Activated T-helper 9 cell treated with anti-CD3 and anti-CD28 coated beads, Interleukin-2, amount 50 U/mL, for 16 hours (primary cell): ENCODE results near the gene CBLIF.
"Not testable (repeated sequence)": the region's sequence is repeated elsewhere in the genome, so short reads cannot be mapped to it uniquely, and the experiment has no call there.

Source experiments
- DNase-seq: peaks from one replicate; pipeline ENCODE4 v3.0.0-alpha.2; 2020; ENCODE audit warnings: low read depth

The CBLIF gene

DNA sequence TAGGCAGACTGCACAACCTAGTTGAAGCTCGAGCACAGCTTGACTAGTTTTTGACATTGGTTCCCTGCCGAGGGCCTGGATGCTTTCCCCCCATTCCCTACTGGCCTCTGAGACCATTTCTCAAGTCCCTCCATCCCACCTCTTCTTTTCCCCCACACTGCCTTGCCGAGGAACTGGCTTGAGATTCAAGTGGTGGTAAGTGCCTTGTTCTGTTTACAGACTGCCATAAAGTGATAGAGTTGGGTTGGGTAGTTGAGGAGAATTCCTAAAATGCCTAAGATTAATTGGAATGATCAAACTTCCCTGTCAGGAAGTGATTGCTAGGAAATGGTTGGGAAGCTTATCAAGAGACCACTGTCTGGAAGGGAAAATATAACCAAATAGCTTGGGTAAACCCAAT, 50.9 kb downstream of the CBLIF start:
- DNase-seq = no peak

DNA sequence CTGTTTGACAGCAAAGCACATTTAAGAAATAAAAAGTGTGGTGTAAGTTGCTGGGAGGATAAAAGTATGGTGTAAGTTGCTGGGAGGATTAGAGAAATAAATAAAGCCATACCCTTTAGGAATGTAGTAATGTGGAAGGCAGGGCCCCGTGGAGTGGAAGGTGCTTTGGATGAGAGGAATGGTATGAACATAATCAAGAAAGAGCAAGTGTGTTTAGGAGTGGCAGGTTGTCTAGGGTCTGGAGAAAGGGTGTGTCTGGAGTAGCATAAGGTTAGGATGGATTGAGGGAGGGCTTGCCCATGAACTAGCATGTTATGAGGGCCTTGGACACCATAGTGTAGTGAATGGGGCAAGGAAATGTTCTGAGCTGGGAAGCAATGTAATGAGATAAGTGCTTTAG, 52.8 kb downstream of the CBLIF start:
- DNase-seq = no peak

DNA sequence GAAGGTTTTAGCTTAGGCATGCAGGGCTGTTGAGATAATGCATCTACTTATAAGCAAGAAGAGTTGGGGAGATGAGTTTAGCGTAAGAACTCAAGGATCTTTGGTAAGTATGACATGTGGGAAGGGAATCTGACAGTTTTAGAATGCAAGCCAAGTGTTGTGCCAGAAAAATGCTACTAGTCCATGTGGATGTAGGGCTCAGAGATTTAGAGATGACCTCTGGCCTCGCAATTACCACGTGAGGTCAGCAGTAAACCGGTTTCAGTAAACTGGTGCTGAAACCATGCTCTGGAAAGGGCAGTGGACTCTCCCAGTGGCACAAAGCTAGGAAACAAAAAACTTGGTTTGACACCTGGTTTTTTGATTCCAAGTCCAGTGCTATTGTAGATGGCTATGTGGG, 53.7 kb downstream of the CBLIF start:
- DNase-seq = no peak

DNA sequence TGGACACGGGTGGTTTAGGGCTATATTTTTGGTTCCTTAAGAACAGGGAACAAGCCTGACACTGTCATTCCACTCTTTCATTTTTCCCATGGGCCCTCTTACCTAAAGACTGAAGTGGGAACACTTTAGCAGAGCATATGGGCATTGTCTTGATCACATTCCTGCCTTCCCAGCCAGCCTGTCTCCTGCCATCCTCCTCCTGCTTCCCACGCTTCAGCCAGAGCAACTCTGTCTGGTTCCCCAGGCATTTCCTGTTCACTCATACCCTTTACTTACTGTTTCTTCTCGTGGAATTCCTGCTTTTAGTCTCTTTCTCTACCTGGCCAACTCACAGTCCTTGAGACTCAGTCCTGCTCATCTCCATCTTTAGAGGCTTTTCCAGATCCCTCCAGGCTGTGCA, 57.5 kb downstream of the CBLIF start:
- no peak for DNase-seq

GRCh38 chr11:59787255-59787588, 58.1 kb downstream of the CBLIF start:
- no peak for DNase-seq

GRCh38 chr11:59785818-59786217, 59.5 kb downstream of the CBLIF start:
- no peak for DNase-seq

DNA sequence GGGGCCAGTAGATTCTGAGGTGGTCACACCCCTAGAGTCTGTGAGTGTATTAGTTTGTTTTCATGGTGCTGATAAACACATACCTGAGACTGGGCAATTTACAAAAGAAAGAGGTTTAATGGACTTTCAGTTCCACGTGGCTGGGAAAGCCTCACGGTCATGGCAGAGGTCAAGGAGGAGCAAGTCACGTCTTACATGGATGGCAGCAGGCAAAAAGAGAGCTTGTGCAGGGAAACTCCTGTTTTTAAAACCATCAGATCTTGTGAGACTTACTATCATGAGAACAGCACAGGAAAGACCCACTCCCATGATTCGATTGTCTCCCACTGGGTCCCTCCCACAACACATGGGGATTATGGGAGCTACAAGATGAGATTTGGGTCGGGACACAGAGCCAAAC, 60.9 kb downstream of the CBLIF start:
- DNase-seq = not testable (repeated sequence)

GRCh38 chr11:59783632-59784090, 61.6 kb downstream of the CBLIF start:
- no peak for DNase-seq

GRCh38 chr11:59782080-59782479, 63.2 kb downstream of the CBLIF start:
- DNase-seq = no peak

- DNase-seq = no peak
Measured at GRCh38 chr11:59779487-59779886, 65.8 kb downstream of the CBLIF start.
